GM19395 (cell line): Measurements from ENCODE around the gene TXLNB.

ENCODE experiments used
- ATAC-seq: cut with Tn5 transposase; IDR thresholded peaks from one replicate; pipeline ENCODE4 v1.9.1; 2021; ENCODE audit warnings: mild to moderate bottlenecking, moderate library complexity; ENCODE audit not compliant: unreplicated experiment

Gene TXLNB

GRCh38 chr6:139275279-139276055 lies 16.3 kb downstream of the TXLNB start:
- ATAC-seq: no peak

GRCh38 chr6:139271056-139271455 lies 20.7 kb downstream of the TXLNB start:
- ATAC-seq: peak; percentile 94

GRCh38 chr6:139270249-139270648 lies 21.5 kb downstream of the TXLNB start:
- no peak for ATAC-seq

GRCh38 chr6:139265512-139266190 lies 26.1 kb downstream of the TXLNB start:
- no peak for ATAC-seq

GRCh38 chr6:139262519-139263300 lies 29.1 kb downstream of the TXLNB start:
- ATAC-seq: peak; percentile 97

- peak; percentile 44 for ATAC-seq
These were observed 33.9 kb downstream of the TXLNB start for GRCh38 chr6:139257821-139258398.

- ATAC-seq: no peak
These were observed 34.5 kb downstream of the TXLNB start for GRCh38 chr6:139257291-139257690.

- no peak for ATAC-seq
These were observed 35.7 kb downstream of the TXLNB start for GRCh38 chr6:139256087-139256486.

- no peak for ATAC-seq
These were observed 37.6 kb downstream of the TXLNB start for GRCh38 chr6:139254196-139254595.

- no peak for ATAC-seq
These were observed 38.1 kb downstream of the TXLNB start for GRCh38 chr6:139253656-139254055.

GRCh38 chr6:139251691-139252390 lies 40.0 kb downstream of the TXLNB start:
- ATAC-seq: no peak

GRCh38 chr6:139251045-139251690 lies 40.6 kb downstream of the TXLNB start:
- ATAC-seq: peak; percentile 43

- peak; percentile 95 for ATAC-seq
These were observed 41.3 kb downstream of the TXLNB start for GRCh38 chr6:139250296-139251044.

GRCh38 chr6:139249395-139249794 lies 42.4 kb downstream of the TXLNB start:
- no peak for ATAC-seq

GRCh38 chr6:139248911-139249310 lies 42.9 kb downstream of the TXLNB start:
- ATAC-seq: no peak

GRCh38 chr6:139247618-139248017 lies 44.2 kb downstream of the TXLNB start:
- no peak for ATAC-seq

GRCh38 chr6:139243536-139243935 lies 48.3 kb downstream of the TXLNB start:
- no peak for ATAC-seq

- no peak for ATAC-seq
These were observed 49.1 kb downstream of the TXLNB start for GRCh38 chr6:139242457-139243240.
